ENCODE data around the gene CD28. TPM values are rescaled to one million over a fixed set of nuclear protein-coding genes. Genes with fewer than 3 reads are reported as not detected.

The CD28 gene
- total and polyA plus RNA-seq, 2 donors (not counting 1 experiment from before 2014, with no cell fraction given): 0.03 TPM; not detected in 1

GRCh38 chr2:203691149-203691548 is 15.3 kb upstream of the CD28 start:
- H3K27me3 ChIP-seq (ENCODE audit: control insufficient read depth, insufficient read depth, low read length): no peaks in the 10 kb centered on the region
- no peak for DNase-seq (ENCODE audit: low read depth in 2 of 2)
- TF ChIP-seq, protein P1, sequence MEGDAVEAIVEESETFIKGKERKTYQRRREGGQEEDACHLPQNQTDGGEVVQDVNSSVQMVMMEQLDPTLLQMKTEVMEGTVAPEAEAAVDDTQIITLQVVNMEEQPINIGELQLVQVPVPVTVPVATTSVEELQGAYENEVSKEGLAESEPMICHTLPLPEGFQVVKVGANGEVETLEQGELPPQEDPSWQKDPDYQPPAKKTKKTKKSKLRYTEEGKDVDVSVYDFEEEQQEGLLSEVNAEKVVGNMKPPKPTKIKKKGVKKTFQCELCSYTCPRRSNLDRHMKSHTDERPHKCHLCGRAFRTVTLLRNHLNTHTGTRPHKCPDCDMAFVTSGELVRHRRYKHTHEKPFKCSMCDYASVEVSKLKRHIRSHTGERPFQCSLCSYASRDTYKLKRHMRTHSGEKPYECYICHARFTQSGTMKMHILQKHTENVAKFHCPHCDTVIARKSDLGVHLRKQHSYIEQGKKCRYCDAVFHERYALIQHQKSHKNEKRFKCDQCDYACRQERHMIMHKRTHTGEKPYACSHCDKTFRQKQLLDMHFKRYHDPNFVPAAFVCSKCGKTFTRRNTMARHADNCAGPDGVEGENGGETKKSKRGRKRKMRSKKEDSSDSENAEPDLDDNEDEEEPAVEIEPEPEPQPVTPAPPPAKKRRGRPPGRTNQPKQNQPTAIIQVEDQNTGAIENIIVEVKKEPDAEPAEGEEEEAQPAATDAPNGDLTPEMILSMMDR (conservative IDR thresholded peaks at IDR 0.05 in 1 of 2, IDR thresholded peaks at IDR 0.05 in 1 of 2; ENCODE audit: low read depth in 1 of 2, low read length in 2 of 2): no peak
- TF ChIP-seq EZH2 (IDR thresholded peaks at IDR 0.05; ENCODE audit: low read length, missing control alignments): no peak
- H3K27ac ChIP-seq (ENCODE audit: insufficient read depth, low read length): no peak overlapping the region
- peaks cover 14% of the 10 kb centered on the region for H3K4me1 ChIP-seq (ENCODE audit: control insufficient read depth, extremely low read depth, insufficient read depth, low read length)
- no peaks in the 10 kb centered on the region for H4K20me1 ChIP-seq (ENCODE audit: control insufficient read depth, extremely low read depth, insufficient read depth, low read length)
- no peak overlapping the region for H2AFZ ChIP-seq (ENCODE audit: low read length)
- no peaks in the 10 kb centered on the region for H3K79me2 ChIP-seq (ENCODE audit: control insufficient read depth, insufficient read depth, low read length)
- no peaks in the 10 kb centered on the region for H3K9me3 ChIP-seq (ENCODE audit: control insufficient read depth, insufficient read depth, low read depth, low read length)
- H3K9ac ChIP-seq (ENCODE audit: insufficient read depth, low read length): no peak overlapping the region
- H3K36me3 ChIP-seq (ENCODE audit: control insufficient read depth, insufficient read depth, low read length): no peaks in the 10 kb centered on the region
- H3K4me2 ChIP-seq (ENCODE audit: extremely low read depth, insufficient read depth, low read length): no peak overlapping the region
- H3K4me3 ChIP-seq (replicated peaks in 1 of 4; ENCODE audit: control extremely low read depth in 1 of 4, insufficient read depth in 1 of 4, low read depth in 3 of 4, low read length in 4 of 4): no peak overlapping the region

DNA sequence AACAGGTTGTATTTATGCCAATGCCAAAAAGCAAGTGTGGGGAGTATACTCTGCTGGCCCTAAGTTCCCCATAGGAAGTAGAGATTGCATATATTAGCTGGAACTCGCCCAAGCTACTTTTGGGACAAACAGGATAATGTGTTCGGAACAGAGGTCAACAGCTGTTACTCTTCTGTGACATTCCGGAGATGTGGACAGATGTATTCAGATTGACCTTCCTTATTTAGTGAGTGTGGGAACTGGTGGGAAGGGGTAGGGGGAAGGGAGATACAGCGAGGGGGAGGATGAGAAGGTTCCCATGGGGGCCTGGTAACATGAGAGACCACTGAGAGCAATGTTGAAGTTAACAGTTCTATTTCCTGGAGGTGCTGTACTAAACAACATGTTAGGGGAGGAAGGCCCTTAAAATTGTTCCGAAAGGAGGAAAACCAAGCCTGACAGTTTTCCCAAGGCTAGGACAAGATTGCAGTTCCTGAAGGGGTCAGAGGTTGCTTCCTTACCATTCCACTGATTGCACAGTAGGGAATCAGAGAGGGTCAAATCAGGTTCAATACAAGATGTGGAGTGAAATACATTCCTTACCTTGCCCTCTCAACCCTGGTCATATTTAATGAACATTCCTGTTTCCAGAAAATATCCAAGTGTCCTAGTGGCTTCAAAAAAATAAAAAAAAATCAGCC is 14.3 kb upstream of the CD28 start:
- Histone ChIP-seq H3K4me2 (ENCODE audit: extremely low read depth, insufficient read depth, low read length) (no peak overlapping the region), H3K4me1 (ENCODE audit: control insufficient read depth, extremely low read depth, insufficient read depth, low read length) (peaks cover 10% of the 10 kb centered on the region), H3K36me3 (ENCODE audit: control insufficient read depth, insufficient read depth, low read length) (no peaks in the 10 kb centered on the region), H3K4me3 (replicated peaks in 1 of 4; ENCODE audit: control extremely low read depth in 1 of 4, insufficient read depth in 1 of 4, low read depth in 3 of 4, low read length in 4 of 4) (no peak overlapping the region), H4K20me1 (ENCODE audit: control insufficient read depth, extremely low read depth, insufficient read depth, low read length) (no peaks in the 10 kb centered on the region), H3K9ac (ENCODE audit: insufficient read depth, low read length) (no peak overlapping the region), H2AFZ (ENCODE audit: low read length) (no peak overlapping the region), H3K9me3 (ENCODE audit: control insufficient read depth, insufficient read depth, low read depth, low read length) (no peaks in the 10 kb centered on the region), H3K27ac (ENCODE audit: insufficient read depth, low read length) (no peak overlapping the region), H3K79me2 (ENCODE audit: control insufficient read depth, insufficient read depth, low read length) (no peaks in the 10 kb centered on the region), H3K27me3 (ENCODE audit: control insufficient read depth, insufficient read depth, low read length) (no peaks in the 10 kb centered on the region)
- peak in 1 of 2 donors; percentile 71 for DNase-seq (ENCODE audit: low read depth in 2 of 2)
- TF ChIP-seq, protein P1 (conservative IDR thresholded peaks at IDR 0.05 in 1 of 2, IDR thresholded peaks at IDR 0.05 in 1 of 2; ENCODE audit: low read depth in 1 of 2, low read length in 2 of 2): no peak
- no peak for TF ChIP-seq EZH2 (IDR thresholded peaks at IDR 0.05; ENCODE audit: low read length, missing control alignments)

DNA sequence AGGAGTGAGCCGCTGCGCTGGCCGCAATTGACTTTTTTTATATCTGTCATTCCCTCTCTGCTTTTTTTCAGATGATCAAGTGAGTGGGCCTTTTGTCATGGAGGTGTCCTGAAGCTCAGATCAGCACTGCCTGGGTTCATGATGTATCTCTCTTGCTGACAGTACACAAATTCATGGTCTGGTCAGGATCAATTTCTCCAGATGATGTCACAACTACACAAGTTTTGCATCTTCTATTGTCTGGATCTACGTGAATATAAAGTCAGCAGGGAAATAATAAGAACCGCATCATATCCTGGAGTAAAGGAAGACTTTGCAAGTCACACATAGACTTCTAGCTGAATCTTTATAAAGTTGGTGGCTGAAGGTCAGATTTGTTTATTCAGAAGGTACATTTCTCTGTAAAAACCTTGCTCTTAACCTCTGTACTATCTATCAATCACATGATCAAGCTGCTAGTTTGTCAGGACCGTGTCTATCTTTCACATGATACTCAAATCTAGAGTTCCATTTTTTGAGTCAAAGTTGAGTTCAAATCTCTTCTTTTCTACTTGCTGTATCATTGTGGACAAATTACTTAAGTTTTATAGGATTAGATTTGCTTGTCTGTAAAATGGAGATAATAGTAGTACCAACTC is 13.1 kb upstream of the CD28 start:
- no peak for DNase-seq (ENCODE audit: low read depth in 2 of 2)
- no peak for TF ChIP-seq EZH2 (IDR thresholded peaks at IDR 0.05; ENCODE audit: low read length, missing control alignments)
- TF ChIP-seq, protein P1 (conservative IDR thresholded peaks at IDR 0.05 in 1 of 2, IDR thresholded peaks at IDR 0.05 in 1 of 2; ENCODE audit: low read depth in 1 of 2, low read length in 2 of 2): no peak
- Histone ChIP-seq H3K4me2 (ENCODE audit: extremely low read depth, insufficient read depth, low read length) (no peak overlapping the region), H3K36me3 (ENCODE audit: control insufficient read depth, insufficient read depth, low read length) (no peaks in the 10 kb centered on the region), H3K4me3 (replicated peaks in 1 of 4; ENCODE audit: control extremely low read depth in 1 of 4, insufficient read depth in 1 of 4, low read depth in 3 of 4, low read length in 4 of 4) (no peak overlapping the region), H3K9me3 (ENCODE audit: control insufficient read depth, insufficient read depth, low read depth, low read length) (no peaks in the 10 kb centered on the region), H3K4me1 (ENCODE audit: control insufficient read depth, extremely low read depth, insufficient read depth, low read length) (peaks cover 6% of the 10 kb centered on the region), H2AFZ (ENCODE audit: low read length) (no peak overlapping the region), H4K20me1 (ENCODE audit: control insufficient read depth, extremely low read depth, insufficient read depth, low read length) (no peaks in the 10 kb centered on the region), H3K79me2 (ENCODE audit: control insufficient read depth, insufficient read depth, low read length) (no peaks in the 10 kb centered on the region), H3K9ac (ENCODE audit: insufficient read depth, low read length) (no peak overlapping the region), H3K27ac (ENCODE audit: insufficient read depth, low read length) (no peak overlapping the region), H3K27me3 (ENCODE audit: control insufficient read depth, insufficient read depth, low read length) (no peaks in the 10 kb centered on the region)
